ENCODE data around the gene EFTUD2. TPM values are rescaled to one million over a fixed set of nuclear protein-coding genes. Genes with fewer than 3 reads are reported as not detected.

The EFTUD2 gene
- total RNA-seq, 6 experiments from 2014 or later = 29.9 to 42.4 (median 35.1) TPM

GRCh38 chr17:44846206-44846605, 53.0 kb downstream of the EFTUD2 start:
- no peak for ATAC-seq
- Histone ChIP-seq H3K9me3 (no peaks in the 10 kb centered on the region), H3K36me3 (peaks cover 0 to 6% (median 0%) of the 10 kb centered on the region in 4 donors), H3K27ac (no peak overlapping the region), H3K4me3 (no peak overlapping the region), H3K27me3 (no peaks in the 10 kb centered on the region), H3K4me1 (no peaks in the 10 kb centered on the region)
- WGBS (ENCODE audit: insufficient coverage, low coverage, low lambda C conversion rate, missing lambda C conversion rate) = 78% methylated on average over 7 of the region's 8 CpGs
- DNase-seq = no peak
- intact Hi-C loops (cut with DNase I) = no loop called here
- no peak for TF ChIP-seq POLR2A (IDR thresholded peaks at IDR 0.05)
- TF ChIP-seq, protein P1, sequence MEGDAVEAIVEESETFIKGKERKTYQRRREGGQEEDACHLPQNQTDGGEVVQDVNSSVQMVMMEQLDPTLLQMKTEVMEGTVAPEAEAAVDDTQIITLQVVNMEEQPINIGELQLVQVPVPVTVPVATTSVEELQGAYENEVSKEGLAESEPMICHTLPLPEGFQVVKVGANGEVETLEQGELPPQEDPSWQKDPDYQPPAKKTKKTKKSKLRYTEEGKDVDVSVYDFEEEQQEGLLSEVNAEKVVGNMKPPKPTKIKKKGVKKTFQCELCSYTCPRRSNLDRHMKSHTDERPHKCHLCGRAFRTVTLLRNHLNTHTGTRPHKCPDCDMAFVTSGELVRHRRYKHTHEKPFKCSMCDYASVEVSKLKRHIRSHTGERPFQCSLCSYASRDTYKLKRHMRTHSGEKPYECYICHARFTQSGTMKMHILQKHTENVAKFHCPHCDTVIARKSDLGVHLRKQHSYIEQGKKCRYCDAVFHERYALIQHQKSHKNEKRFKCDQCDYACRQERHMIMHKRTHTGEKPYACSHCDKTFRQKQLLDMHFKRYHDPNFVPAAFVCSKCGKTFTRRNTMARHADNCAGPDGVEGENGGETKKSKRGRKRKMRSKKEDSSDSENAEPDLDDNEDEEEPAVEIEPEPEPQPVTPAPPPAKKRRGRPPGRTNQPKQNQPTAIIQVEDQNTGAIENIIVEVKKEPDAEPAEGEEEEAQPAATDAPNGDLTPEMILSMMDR (IDR thresholded peaks at IDR 0.05) = no peak

DNA sequence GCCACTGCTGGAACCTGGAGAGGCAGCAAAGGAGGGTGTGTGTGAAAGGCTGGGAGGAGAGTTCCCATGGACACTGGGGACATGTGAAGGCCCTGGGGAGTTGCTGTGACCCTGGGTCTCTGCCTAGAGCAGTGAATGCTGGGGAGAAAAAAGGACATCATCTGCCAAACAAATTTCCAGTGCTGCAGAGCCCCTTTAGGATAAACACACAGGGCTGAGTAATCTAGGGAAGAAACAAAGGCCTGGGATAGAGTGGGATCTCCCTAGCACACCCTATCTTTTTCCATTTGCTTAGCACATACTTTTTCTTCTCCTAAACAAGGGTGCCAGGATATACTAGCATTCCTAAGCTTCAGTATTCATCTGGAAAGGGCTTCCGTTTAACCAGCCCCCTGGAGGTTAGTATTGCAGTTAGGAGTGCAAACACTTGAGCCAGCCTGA, 54.8 kb downstream of the EFTUD2 start:
- intact Hi-C loops (cut with DNase I) = no loop called here
- H3K4me1 ChIP-seq = no peaks in the 10 kb centered on the region
- DNase-seq = no peak
- no peaks in the 10 kb centered on the region for H3K27me3 ChIP-seq
- no peak overlapping the region for H3K4me3 ChIP-seq
- no peaks in the 10 kb centered on the region for H3K9me3 ChIP-seq
- H3K27ac ChIP-seq = no peak overlapping the region
- 89% methylated on average over 1 of the region's 1 CpG for WGBS (ENCODE audit: insufficient coverage, low coverage, low lambda C conversion rate, missing lambda C conversion rate)
- ATAC-seq = no peak
- no peaks in the 10 kb centered on the region for H3K36me3 ChIP-seq
- TF ChIP-seq POLR2A (IDR thresholded peaks at IDR 0.05) = no peak
- TF ChIP-seq, protein P1 (IDR thresholded peaks at IDR 0.05) = no peak

- Histone ChIP-seq H3K9me3 (no peaks in the 10 kb centered on the region), H3K27me3 (no peaks in the 10 kb centered on the region), H3K4me3 (no peak overlapping the region), H3K36me3 (no peaks in the 10 kb centered on the region), H3K4me1 (no peaks in the 10 kb centered on the region), H3K27ac (no peak overlapping the region)
- WGBS (ENCODE audit: insufficient coverage, low coverage, low lambda C conversion rate, missing lambda C conversion rate) = 57% methylated on average over 4 of the region's 5 CpGs
- no peak for DNase-seq
- intact Hi-C loops (cut with DNase I) = no loop called here
- no peak for TF ChIP-seq POLR2A (IDR thresholded peaks at IDR 0.05)
- TF ChIP-seq, protein P1 (IDR thresholded peaks at IDR 0.05) = no peak
- ATAC-seq = no peak
Observed at GRCh38 chr17:44842748-44843147, 56.5 kb downstream of the EFTUD2 start.

DNA sequence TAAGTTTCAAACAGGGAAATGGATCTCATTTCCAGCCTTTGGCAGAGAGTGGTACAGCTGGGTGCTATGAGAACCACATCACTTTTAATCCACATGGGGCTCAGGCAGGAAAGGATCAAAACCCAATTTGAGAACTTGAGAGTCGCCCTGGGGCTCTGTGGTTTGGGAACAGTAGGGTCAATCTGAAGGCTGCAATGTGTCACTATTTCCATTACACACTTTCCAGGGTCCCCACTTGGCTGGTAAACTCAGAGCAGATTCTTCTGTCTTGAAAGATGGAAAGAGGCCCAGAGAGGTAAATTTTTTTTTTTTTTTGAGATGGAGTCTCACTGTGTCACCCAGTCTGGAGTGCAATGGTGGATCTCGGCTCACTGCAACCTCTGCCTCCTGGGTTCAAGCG, 58.3 kb downstream of the EFTUD2 start:
- WGBS (ENCODE audit: insufficient coverage, low coverage, low lambda C conversion rate, missing lambda C conversion rate) = 70% methylated on average over 2 of the region's 3 CpGs
- ATAC-seq (no peak), DNase-seq (no peak)
- Histone ChIP-seq H3K9me3 (no peaks in the 10 kb centered on the region), H3K4me3 (no peak overlapping the region), H3K27me3 (no peaks in the 10 kb centered on the region), H3K36me3 (no peaks in the 10 kb centered on the region), H3K4me1 (no peaks in the 10 kb centered on the region), H3K27ac (no peak overlapping the region)
- TF ChIP-seq, protein P1 (IDR thresholded peaks at IDR 0.05) = no peak
- no peak for TF ChIP-seq POLR2A (IDR thresholded peaks at IDR 0.05)
- intact Hi-C loops (cut with DNase I) = no loop called here

DNA sequence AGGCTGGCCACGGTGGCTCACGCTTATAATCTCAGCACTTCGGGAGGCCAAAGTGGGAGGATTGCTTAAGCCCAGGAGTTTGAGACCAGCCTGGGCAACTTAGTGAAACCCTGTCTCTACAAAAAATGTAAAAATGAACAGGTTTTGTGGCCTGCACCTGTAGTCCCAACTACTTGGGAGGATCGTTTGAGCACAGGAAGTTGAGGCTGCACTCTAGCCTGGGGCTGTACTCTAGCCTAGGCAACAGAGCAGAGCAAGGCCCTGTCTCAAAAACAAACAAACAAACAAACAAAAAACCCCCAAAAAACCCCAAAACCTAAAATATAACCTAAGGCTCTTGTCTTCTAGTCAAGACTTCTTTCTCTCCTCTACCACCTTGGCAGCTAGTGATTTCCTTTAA, 59.0 kb downstream of the EFTUD2 start:
- H3K27me3 ChIP-seq = no peaks in the 10 kb centered on the region
- H3K4me3 ChIP-seq = no peak overlapping the region
- no peaks in the 10 kb centered on the region for H3K4me1 ChIP-seq
- H3K36me3 ChIP-seq = no peaks in the 10 kb centered on the region
- intact Hi-C loops (cut with DNase I) = no loop called here
- DNase-seq (no peak), ATAC-seq (no peak)
- no peak overlapping the region for H3K27ac ChIP-seq
- 73% methylated on average over 4 of the region's 4 CpGs for WGBS (ENCODE audit: insufficient coverage, low coverage, low lambda C conversion rate, missing lambda C conversion rate)
- H3K9me3 ChIP-seq = no peaks in the 10 kb centered on the region
- TF ChIP-seq, protein P1 (IDR thresholded peaks at IDR 0.05) = no peak
- no peak for TF ChIP-seq POLR2A (IDR thresholded peaks at IDR 0.05)
